HCT116 (cell line): ENCODE results near the gene ZSWIM3.

Source experiments
- ATF3 ChIP-seq: IDR thresholded peaks from 2 replicates; pipeline ENCODE4 v1.6.1; 2012
- CTCF ChIP-seq, 3 experiments: fragments of 200-600 bp in 1 of 3; sonication (generic) in 1 of 3; IDR thresholded peaks in 2 of 3; conservative IDR thresholded peaks in 1 of 3; 2 replicates each; pipeline ENCODE4 v1.5.1; 2012 to 2017; ENCODE audit warnings: low read depth in 2 of 3, low read length in 2 of 3, antibody characterized with exemption in 1 of 3, borderline replicate concordance in 1 of 3, control low read depth in 1 of 3, mild to moderate bottlenecking in 1 of 3, mixed read lengths in 1 of 3, mixed run types in 1 of 3, moderate library complexity in 1 of 3; ENCODE audit not compliant: insufficient read depth in 1 of 3
- EGR1 ChIP-seq: IDR thresholded peaks from 2 replicates; pipeline ENCODE4 v1.6.1; 2012; ENCODE audit warnings: low read depth
- EZH2 ChIP-seq: fragments of 200-600 bp; sonication (generic); IDR thresholded peaks from 2 replicates; pipeline ENCODE4 v1.6.1; 2017; ENCODE audit warnings: antibody characterized with exemption, mixed run types
- MAX ChIP-seq: IDR thresholded peaks from 2 replicates; pipeline ENCODE4 v1.6.1; 2012
- POLR2A ChIP-seq: IDR thresholded peaks from 2 replicates; pipeline ENCODE4 v1.7.0; 2011; ENCODE audit warnings: borderline replicate concordance; ENCODE audit not compliant: insufficient read depth, insufficient read length; ENCODE audit errors: extremely low read depth
- POLR2AphosphoS5 ChIP-seq: IDR thresholded peaks from 2 replicates; pipeline ENCODE4 v1.6.1; 2011; ENCODE audit warnings: mild to moderate bottlenecking, low read depth, low read length, moderate library complexity
- RAD21 ChIP-seq: IDR thresholded peaks from 2 replicates; pipeline ENCODE4 v1.6.1; 2012; ENCODE audit warnings: low read depth, mild to moderate bottlenecking
- SIN3A ChIP-seq: IDR thresholded peaks from 2 replicates; pipeline ENCODE4 v1.6.1; 2012; ENCODE audit warnings: low read depth
- SP1 ChIP-seq: IDR thresholded peaks from 2 replicates; pipeline ENCODE4 v1.6.1; 2012; ENCODE audit warnings: low read depth
- SRF ChIP-seq: IDR thresholded peaks from 2 replicates; pipeline ENCODE4 v1.6.1; 2012; ENCODE audit warnings: low read depth
- YY1 ChIP-seq: IDR thresholded peaks from 2 replicates; pipeline ENCODE4 v1.6.1; 2011; ENCODE audit warnings: low read length, low read depth, moderate library complexity, mild to moderate bottlenecking; ENCODE audit not compliant: insufficient replicate concordance; ENCODE audit errors: extremely low read depth
- ZBTB33 ChIP-seq: IDR thresholded peaks from 2 replicates; pipeline ENCODE4 v1.6.1; 2011; ENCODE audit warnings: mild to moderate bottlenecking, low read length, moderate library complexity; ENCODE audit not compliant: insufficient replicate concordance; ENCODE audit errors: extremely low read depth
- ZNF274 ChIP-seq: fragments of 200-500 bp; sonication (Bioruptor generic); IDR thresholded peaks from 2 replicates; pipeline ENCODE4 v1.6.1; 2014; ENCODE audit warnings: mild to moderate bottlenecking, low read depth, low read length, inconsistent platforms

GRCh38 chr20:45909817-45910669, 52.6 kb downstream of the ZSWIM3 start:
- TF ChIP-seq EGR1, result no peak
- TF ChIP-seq CTCF (IDR thresholded peaks at IDR 0.05 in 2 of 3, conservative IDR thresholded peaks at IDR 0.05 in 1 of 3; ENCODE audit: borderline replicate concordance in 1 of 3, insufficient read depth in 1 of 3, low read depth in 2 of 3, low read length in 2 of 3), result no peak
- TF ChIP-seq RAD21, result no peak
- TF ChIP-seq YY1, result no peak
- TF ChIP-seq ZNF274, result no peak
- no peak for TF ChIP-seq EZH2
- no peak for TF ChIP-seq POLR2A
- TF ChIP-seq ZBTB33, result no peak
- no peak for TF ChIP-seq POLR2AphosphoS5
- no peak for TF ChIP-seq SRF
- no peak for TF ChIP-seq MAX
- TF ChIP-seq SIN3A, result no peak
- TF ChIP-seq SP1, result no peak
- no peak for TF ChIP-seq ATF3
